ENCODE data around the gene RHBDD1.

RHBDD1 gene

DNA sequence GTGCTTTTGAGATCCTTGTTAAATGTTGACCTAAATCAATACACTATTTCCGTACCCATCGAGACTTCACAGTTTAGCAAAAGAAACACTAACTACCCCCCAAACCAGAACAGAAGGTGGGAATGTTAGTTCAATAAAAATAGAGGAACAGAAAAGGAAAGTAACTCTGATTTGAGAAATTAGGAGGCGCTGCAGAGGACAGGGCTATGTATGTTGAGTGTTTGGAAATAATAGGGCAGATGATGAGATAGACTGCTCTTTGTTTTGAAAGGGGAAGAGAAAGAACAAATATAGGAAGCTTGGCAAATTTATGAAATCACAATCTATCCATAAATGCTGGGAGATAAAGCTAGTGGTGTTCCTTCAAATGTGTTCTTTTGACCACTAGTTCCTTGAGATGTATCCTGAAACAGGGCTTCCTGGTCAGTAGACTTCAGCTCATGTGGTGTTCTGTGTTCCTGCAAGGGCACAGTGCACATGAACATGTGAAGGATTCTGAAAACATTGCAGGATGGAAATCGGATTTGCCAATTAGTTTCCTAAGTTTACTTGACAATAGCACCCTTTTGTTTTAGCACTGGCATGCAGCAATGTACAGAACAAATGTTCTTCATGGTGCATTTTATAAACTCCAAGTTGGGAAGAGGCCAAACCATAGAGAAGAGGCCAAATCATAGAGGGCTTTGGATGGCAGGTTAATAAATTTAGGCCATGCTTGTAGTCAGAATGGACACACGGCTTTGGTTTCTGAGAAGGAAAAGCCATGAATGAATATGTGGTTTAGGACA is 39.8 kb downstream of the RHBDD1 start:
- H3K4me3 ChIP-seq (ENCODE audit: low read depth, low read length), result no peak overlapping the region
- no peak for DNase-seq (ENCODE audit: low read depth)

DNA sequence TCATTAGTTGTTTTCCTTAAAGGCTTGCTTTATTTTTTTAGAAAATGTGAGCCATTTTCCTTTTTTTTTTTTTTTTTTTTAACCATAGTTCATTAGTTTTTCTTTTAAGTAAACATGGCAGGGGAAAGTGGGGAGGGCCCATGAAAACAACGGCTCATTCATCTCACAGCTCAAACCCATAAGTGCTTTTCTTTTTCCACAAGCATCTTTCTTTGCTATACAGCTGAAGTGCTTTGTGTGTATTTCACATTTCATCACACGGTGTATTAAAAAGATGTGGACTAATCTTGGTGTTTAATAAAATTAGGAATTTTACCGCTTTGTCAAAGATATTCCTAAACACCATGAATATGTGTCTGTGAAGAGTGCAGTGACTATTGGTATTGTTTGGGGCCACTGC is 41.6 kb downstream of the RHBDD1 start:
- DNase-seq (ENCODE audit: low read depth), result no peak
- no peak overlapping the region for H3K4me3 ChIP-seq (ENCODE audit: low read depth, low read length)

DNA sequence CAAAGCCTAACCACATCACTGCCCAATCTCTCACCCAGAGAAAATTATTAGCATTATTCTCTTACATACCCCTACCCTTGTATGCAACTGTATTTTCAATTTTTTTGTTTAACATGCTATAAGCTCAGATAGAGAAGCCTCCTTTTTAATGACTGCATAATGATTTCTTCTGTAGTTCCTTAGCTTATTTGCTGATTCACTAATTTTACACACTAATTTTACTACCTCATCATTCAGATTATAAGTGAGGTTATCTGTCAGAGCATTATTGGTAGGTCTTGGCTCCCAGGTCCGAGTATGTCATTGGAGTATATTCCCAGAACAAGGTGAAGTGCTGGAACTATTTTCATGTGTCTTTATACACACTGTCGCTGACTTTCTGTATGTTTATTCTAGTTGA is 45.4 kb downstream of the RHBDD1 start:
- DNase-seq (ENCODE audit: low read depth), result no peak

GRCh38 chr2:226882606-226883005 is 46.8 kb downstream of the RHBDD1 start:
- no peak overlapping the region for H3K4me3 ChIP-seq (ENCODE audit: low read depth, low read length)
- DNase-seq (ENCODE audit: low read depth), result no peak

More for the DNA sequence above, 45.4 kb downstream of the RHBDD1 start:
- no peak overlapping the region for H3K4me3 ChIP-seq (ENCODE audit: low read depth, low read length)

GRCh38 chr2:226883296-226883795 is 47.5 kb downstream of the RHBDD1 start:
- H3K4me3 ChIP-seq (ENCODE audit: low read depth, low read length), result no peak overlapping the region
- no peak for DNase-seq (ENCODE audit: low read depth)

GRCh38 chr2:226884166-226884565 is 48.3 kb downstream of the RHBDD1 start:
- no peak for DNase-seq (ENCODE audit: low read depth)
- no peak overlapping the region for H3K4me3 ChIP-seq (ENCODE audit: low read depth, low read length)

DNA sequence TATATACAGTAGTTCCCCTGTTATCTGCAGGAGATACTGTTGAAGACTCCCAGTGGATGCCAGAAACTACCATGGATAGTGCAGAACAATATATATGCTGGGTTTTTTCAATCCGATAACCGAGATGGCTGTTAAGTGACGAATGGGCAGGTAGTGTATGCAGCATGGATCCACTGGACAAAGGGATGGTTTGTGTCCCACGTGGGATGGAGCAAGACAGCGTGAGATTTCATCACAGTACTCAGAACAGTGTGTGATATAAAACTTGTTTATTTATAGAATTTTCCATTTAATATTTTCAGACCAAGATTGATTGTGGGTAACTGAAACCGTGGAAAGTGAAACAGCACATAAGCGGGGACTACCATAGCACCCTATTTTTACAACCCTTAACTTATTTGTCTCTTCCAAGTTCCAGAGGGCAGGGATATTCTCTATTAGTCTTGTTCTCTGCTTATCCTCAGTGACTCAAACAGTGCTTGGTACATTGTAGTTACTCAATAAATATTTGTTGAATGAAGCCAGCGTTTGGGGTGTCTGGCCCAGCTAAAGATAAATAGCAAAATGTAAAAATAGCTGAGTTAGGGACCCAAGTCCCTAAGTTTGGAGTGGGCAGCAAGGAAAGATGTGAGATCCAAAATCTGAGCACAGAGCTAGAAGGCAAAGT is 50.0 kb downstream of the RHBDD1 start:
- DNase-seq (ENCODE audit: low read depth), result no peak
- H3K4me3 ChIP-seq (ENCODE audit: low read depth, low read length), result no peak overlapping the region

DNA sequence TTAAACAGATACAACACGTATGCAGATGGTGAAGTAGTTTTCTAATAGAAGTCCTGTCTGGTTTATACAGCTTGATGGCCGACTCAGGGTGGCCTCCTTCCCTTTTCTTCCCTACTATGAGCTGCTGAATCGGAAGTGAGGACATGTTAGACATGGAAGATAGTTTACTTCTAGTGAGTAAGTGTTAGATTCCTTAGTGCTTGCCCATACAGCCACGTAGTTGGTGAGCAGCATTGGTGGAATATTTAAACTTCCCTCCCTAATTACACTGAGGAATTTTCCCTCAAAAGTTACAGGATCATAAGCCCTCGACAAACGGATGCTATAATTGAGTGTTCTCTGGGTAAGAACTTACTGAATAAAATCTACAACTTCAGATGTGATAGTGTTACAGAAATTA is 52.1 kb downstream of the RHBDD1 start:
- DNase-seq (ENCODE audit: low read depth), result peak; percentile 43
- no peak overlapping the region for H3K4me3 ChIP-seq (ENCODE audit: low read depth, low read length)

- no peak for DNase-seq (ENCODE audit: low read depth)
- no peak overlapping the region for H3K4me3 ChIP-seq (ENCODE audit: low read depth, low read length)
Observed at GRCh38 chr2:226888378-226888965, 52.6 kb downstream of the RHBDD1 start.

GRCh38 chr2:226888971-226889370 is 53.1 kb downstream of the RHBDD1 start:
- H3K4me3 ChIP-seq (ENCODE audit: low read depth, low read length), result no peak overlapping the region
- DNase-seq (ENCODE audit: low read depth), result no peak

- DNase-seq (ENCODE audit: low read depth), result no peak
- H3K4me3 ChIP-seq (ENCODE audit: low read depth, low read length), result no peak overlapping the region
Observed at GRCh38 chr2:226890286-226890685, 54.4 kb downstream of the RHBDD1 start.

GRCh38 chr2:226891780-226892590 is 56.1 kb downstream of the RHBDD1 start:
- peak; percentile 84 for DNase-seq (ENCODE audit: low read depth)
- H3K4me3 ChIP-seq (ENCODE audit: low read depth, low read length), result no peak overlapping the region

DNA sequence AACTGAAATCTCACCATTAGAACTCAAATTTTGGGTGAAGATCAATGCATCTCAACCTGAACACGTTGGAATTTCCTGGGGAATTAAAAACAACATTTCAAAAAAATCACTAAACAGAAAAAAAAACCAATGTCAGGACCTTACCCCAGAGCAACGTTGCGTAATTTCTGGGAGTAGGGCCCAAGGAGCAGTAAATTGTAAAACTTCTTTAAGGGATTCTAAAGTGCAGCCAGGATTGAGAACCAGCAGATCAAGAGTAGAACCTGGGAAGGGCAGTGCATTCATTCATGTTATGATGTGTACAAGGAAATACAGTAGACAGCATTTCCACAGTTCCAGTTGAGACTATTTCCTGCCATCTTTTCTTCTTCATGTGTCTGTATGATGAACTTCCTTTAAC is 56.9 kb downstream of the RHBDD1 start:
- peak; percentile 39 for DNase-seq (ENCODE audit: low read depth)

DNA sequence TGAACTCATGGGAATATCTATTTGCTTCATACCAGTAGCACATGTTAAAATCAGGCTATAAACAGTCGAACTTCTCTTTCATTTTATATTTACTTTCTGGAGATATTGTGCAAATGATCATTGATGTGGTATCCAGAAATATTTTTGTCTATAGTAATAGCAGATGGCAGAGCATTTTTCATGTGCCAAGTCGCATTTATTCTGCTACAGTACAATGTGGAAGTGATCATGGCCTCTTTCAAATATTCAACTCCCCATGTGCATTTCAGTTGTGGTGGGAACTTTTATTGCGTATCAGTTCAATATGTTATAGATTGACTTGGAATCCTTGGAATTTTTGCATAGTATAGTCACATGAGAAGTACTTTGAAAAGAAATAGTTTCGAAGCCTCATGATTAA is 57.4 kb downstream of the RHBDD1 start:
- no peak overlapping the region for H3K4me3 ChIP-seq (ENCODE audit: low read depth, low read length)
- peak; percentile 56 for DNase-seq (ENCODE audit: low read depth)

More for the DNA sequence above, 56.9 kb downstream of the RHBDD1 start:
- no peak overlapping the region for H3K4me3 ChIP-seq (ENCODE audit: low read depth, low read length)

GRCh38 chr2:226894752-226895151 is 58.9 kb downstream of the RHBDD1 start:
- no peak overlapping the region for H3K4me3 ChIP-seq (ENCODE audit: low read depth, low read length)
- DNase-seq (ENCODE audit: low read depth), result no peak

GRCh38 chr2:226895579-226895978 is 59.7 kb downstream of the RHBDD1 start:
- no peak for DNase-seq (ENCODE audit: low read depth)

GRCh38 chr2:226898121-226898520 is 62.3 kb downstream of the RHBDD1 start:
- no peak overlapping the region for H3K4me3 ChIP-seq (ENCODE audit: low read depth, low read length)
- DNase-seq (ENCODE audit: low read depth), result no peak

More at GRCh38 chr2:226895579-226895978, 59.7 kb downstream of the RHBDD1 start:
- H3K4me3 ChIP-seq (ENCODE audit: low read depth, low read length), result no peak overlapping the region

- H3K4me3 ChIP-seq (ENCODE audit: low read depth, low read length), result no peak overlapping the region
- no peak for DNase-seq (ENCODE audit: low read depth)
Observed at GRCh38 chr2:226898897-226899296, 63.0 kb downstream of the RHBDD1 start.
